ENCODE measurements around the gene JCHAIN. TPM values are rescaled to one million over a fixed set of nuclear protein-coding genes. Genes with fewer than 3 reads are reported as not detected.

JCHAIN gene
- total and polyA plus RNA-seq, 2 of the 13 experiments (the other 11 are each of a cell fraction or from before 2014, with no cell fraction given): not detected

- TF ChIP-seq MAF1 (CRISPR knock-in tag; IDR thresholded peaks at IDR 0.05; ENCODE audit: borderline replicate concordance): no peak; the same call in 1 of the 2 replicates
- TF ChIP-seq FOXM1 (CRISPR knock-in tag; IDR thresholded peaks at IDR 0.05): no peak
- peak; percentile 89; the same call in 1 of the 2 replicates for TF ChIP-seq ETV6 (CRISPR knock-in tag; conservative IDR thresholded peaks at IDR 0.05)
- TF ChIP-seq ZNF740 (CRISPR knock-in tag; IDR thresholded peaks at IDR 0.05): no peak; the same call in none of the 2 replicates
- TF ChIP-seq ZNF580 (CRISPR knock-in tag; IDR thresholded peaks at IDR 0.05; ENCODE audit: borderline replicate concordance, low read depth): peak; percentile 82; the same call in 1 of the 2 replicates
- TF ChIP-seq IKZF1 (IDR thresholded peaks at IDR 0.05): no peak
- TF ChIP-seq XBP1 (CRISPR knock-in tag; IDR thresholded peaks at IDR 0.05): no peak
- TF ChIP-seq PATZ1 (CRISPR knock-in tag; IDR thresholded peaks at IDR 0.05): peak; percentile 74
- TF ChIP-seq YEATS2 (CRISPR knock-in tag; IDR thresholded peaks at IDR 0.05; ENCODE audit: borderline replicate concordance): peak; percentile 98
- peak; percentile 88; the same call in 1 of the 2 replicates for TF ChIP-seq KLF6 (CRISPR knock-in tag; IDR thresholded peaks at IDR 0.05)
- TF ChIP-seq SMAD1 (CRISPR knock-in tag; IDR thresholded peaks at IDR 0.05; ENCODE audit: borderline replicate concordance, low read depth): peak; percentile 50; the same call in 1 of the 2 replicates
- TF ChIP-seq TBX3 (IDR thresholded peaks at IDR 0.05; ENCODE audit: borderline replicate concordance): peak; percentile 68; the same call in 1 of the 2 replicates
- 0 out of 2 replicates have a peak, but pooled peaks have one; percentile 29 for TF ChIP-seq JUNB (CRISPR knock-in tag; IDR thresholded peaks at IDR 0.05; ENCODE audit: borderline replicate concordance)
- peak; percentile 92 for TF ChIP-seq ELF1 (CRISPR knock-in tag; IDR thresholded peaks at IDR 0.05)
- 0 out of 2 replicates have a peak, but pooled peaks have one; percentile 74 for TF ChIP-seq GTF3A (CRISPR knock-in tag; conservative IDR thresholded peaks at IDR 0.05)
- TF ChIP-seq ZNF275 (CRISPR knock-in tag; IDR thresholded peaks at IDR 0.05; ENCODE audit: borderline replicate concordance): no peak; the same call in 1 of the 2 replicates
- peak; percentile 92 for TF ChIP-seq ZNF605 (CRISPR knock-in tag; IDR thresholded peaks at IDR 0.05)
- peak; percentile 35; the same call in 1 of the 2 replicates for TF ChIP-seq LBX2 (CRISPR knock-in tag; IDR thresholded peaks at IDR 0.05; ENCODE audit: borderline replicate concordance)
- peak; percentile 87 for TF ChIP-seq BRCA1 (CRISPR knock-in tag; IDR thresholded peaks at IDR 0.05)
- TF ChIP-seq, protein P1, sequence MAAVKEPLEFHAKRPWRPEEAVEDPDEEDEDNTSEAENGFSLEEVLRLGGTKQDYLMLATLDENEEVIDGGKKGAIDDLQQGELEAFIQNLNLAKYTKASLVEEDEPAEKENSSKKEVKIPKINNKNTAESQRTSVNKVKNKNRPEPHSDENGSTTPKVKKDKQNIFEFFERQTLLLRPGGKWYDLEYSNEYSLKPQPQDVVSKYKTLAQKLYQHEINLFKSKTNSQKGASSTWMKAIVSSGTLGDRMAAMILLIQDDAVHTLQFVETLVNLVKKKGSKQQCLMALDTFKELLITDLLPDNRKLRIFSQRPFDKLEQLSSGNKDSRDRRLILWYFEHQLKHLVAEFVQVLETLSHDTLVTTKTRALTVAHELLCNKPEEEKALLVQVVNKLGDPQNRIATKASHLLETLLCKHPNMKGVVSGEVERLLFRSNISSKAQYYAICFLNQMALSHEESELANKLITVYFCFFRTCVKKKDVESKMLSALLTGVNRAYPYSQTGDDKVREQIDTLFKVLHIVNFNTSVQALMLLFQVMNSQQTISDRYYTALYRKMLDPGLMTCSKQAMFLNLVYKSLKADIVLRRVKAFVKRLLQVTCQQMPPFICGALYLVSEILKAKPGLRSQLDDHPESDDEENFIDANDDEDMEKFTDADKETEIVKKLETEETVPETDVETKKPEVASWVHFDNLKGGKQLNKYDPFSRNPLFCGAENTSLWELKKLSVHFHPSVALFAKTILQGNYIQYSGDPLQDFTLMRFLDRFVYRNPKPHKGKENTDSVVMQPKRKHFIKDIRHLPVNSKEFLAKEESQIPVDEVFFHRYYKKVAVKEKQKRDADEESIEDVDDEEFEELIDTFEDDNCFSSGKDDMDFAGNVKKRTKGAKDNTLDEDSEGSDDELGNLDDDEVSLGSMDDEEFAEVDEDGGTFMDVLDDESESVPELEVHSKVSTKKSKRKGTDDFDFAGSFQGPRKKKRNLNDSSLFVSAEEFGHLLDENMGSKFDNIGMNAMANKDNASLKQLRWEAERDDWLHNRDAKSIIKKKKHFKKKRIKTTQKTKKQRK (IDR thresholded peaks at IDR 0.05; ENCODE audit: low read length): no peak
- no peak for TF ChIP-seq ZNF446 (CRISPR knock-in tag; IDR thresholded peaks at IDR 0.05)
Observed at GRCh38 chr4:70687821-70688794, 21.8 kb upstream of the JCHAIN start, which contains the start of gene UTP3 (continued).
